Cortex of kidney (tissue), 1 donor: ENCODE data around the gene SHANK3.

Source experiments
- DNase-seq: peaks from one replicate; lab custom pipeline; 2025; lab: John Stamatoyannopoulos, UW

SHANK3 gene

GRCh38 chr22:50699001-50699755 lies 26.6 kb downstream of the SHANK3 start:
- no peak for DNase-seq

DNA sequence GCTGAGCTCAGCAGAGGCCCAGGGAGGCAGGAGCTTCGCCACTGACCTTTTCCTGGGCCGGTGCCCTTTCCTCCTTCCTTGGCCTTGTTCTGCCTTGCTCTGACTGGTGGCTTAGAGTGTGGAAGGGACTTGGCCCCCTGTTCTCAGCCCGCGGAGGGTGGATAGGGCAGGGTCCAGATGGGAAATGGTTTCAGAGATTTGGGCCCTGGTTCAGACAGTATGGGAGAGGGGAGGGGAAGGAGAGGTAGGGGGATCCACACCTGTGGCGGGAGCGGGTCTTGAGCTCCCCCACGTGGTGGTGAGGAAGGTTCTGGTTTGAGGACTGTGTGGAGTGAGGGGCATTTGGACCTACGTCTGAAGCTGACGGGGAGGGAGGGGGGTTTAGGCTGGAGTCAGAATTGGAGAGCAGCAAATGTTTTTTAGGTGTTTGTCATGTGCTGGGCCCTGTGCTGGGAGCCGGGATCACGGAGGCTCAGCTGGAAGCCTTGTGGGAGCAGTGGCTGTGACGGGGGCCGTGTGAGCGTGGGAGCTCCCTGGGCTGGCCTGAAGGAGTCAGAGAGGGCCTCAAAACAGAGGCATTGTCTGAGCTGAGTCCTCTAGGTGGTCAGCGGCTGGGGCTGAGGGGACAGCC lies 27.2 kb downstream of the SHANK3 start:
- no peak for DNase-seq

DNA sequence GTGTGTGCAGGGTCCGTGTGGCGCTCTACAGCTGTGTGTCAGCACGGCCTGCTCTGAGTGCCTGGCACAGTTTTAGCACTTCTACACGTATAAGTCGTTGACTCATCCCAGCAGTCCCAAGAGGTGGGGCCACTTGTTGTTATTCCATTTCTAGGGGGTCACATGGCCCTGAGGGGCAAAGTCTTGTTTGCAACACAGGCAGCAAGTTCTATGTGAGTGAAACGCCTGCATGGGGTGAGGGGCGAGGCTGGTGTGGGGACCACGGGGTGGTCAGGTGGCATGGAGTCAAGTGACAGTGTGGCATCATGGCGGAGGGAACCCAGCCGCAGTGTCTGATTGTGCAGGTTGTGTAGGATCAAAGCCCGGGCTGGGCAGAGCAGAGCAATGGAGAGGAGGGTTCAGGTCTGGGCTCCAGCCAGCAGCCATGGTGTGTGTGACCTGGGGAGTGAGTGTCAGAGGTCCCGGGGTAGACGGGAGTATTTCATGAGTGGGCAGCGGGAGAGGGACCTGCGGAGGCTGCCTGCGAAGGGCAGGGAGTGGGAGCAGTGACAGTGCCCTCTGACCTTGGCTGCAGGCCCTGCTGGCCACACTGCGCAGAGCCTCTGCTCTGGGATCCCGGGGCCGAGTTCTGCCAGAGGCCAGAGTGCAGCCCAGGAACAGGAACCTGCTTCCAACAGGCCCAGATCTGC lies 27.9 kb downstream of the SHANK3 start:
- DNase-seq: no peak

GRCh38 chr22:50701076-50701419 lies 28.4 kb downstream of the SHANK3 start:
- DNase-seq: no peak

GRCh38 chr22:50701428-50702154 lies 29.0 kb downstream of the SHANK3 start:
- no peak for DNase-seq

DNA sequence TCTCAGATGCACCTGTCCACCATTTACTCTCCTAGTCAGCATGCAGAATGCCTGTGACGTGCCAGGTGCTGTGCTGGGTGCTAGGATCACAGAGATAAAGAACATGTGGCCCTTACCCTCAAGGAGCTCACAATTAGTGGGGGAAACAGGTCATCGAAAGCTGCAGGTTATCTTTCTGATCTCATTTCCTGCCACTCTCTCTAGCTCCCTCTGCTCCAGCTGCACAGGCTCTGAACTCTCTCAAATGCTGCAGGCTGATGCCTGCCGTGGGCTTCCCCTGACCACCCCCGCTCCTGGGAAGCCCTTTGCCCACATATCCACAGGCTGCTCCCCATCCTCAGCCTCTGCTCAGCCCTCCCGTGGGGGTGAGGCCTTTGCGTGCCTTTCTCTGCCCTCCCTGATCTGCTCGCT lies 29.6 kb downstream of the SHANK3 start:
- DNase-seq: no peak

DNA sequence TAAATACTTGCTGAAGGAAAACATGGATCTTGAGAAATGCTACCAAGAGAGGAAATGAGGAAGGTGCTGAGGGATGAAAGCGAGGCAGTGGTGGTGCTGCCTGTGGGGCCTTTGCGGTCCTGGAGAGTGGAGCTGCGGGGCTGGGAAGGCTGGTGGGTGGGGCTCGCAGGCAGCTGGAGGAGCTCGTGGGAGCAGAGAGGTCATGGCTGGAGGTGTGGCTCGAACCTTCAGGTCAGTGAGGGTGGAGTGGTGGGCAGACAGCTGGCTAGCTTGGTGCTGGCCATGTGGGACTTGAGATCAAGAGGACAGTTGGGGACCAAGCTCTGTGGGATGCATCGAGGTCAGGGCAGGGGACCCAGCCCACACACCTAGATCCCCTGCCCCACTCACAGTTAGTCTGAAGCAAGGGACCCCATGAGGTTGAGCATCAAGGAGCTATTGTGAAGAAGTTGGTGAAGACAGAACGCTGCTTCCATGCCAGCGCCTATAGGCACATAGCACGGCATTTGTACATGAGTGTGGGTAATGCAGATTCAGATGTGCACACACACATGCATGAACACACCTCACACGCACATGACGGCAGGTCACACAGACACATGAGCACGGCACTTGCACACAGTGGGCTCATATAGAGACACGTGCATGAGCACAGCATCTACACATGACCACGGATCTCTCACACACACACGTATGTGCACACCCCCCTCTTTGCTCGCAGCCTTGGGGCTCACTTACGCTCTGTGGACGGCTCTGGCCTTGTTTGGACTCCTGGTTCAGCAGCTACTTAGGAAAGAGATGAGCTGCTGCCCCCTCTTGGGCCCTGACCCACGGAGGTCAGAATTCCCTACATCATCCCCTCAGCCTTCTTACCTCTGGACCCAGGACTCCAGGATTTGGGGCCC lies 30.4 kb downstream of the SHANK3 start:
- no peak for DNase-seq

GRCh38 chr22:50703726-50704509 lies 31.3 kb downstream of the SHANK3 start:
- no peak for DNase-seq

DNA sequence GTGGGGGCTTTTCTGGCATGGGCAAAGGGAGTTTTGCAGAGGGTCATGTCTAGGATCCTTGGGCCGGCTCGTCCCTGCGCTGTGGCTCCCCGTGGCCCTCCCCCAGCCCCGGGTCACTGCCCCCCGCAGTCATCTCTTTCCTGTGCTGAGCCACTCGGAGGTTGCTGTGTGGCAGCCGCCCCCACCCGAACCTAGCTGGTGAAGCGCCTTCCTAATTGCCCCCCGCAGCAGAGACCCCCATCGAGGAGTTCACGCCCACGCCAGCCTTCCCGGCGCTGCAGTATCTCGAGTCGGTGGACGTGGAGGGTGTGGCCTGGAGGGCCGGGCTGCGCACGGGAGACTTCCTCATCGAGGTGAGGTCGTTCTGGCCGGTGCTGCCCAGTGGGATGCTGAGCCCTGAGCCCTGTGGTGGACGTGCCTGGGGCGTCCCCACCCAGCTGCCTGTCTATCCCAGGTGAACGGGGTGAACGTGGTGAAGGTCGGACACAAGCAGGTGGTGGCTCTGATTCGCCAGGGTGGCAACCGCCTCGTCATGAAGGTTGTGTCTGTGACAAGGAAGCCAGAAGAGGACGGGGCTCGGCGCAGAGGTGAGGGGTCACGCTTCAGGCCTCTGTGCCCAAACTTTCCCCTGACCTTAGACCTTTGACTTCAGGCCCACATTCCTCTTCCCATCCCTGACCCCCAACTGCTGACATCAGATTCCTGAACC lies 32.0 kb downstream of the SHANK3 start:
- DNase-seq: no peak

- DNase-seq: no peak
These were observed 32.6 kb downstream of the SHANK3 start for GRCh38 chr22:50705219-50705691.

DNA sequence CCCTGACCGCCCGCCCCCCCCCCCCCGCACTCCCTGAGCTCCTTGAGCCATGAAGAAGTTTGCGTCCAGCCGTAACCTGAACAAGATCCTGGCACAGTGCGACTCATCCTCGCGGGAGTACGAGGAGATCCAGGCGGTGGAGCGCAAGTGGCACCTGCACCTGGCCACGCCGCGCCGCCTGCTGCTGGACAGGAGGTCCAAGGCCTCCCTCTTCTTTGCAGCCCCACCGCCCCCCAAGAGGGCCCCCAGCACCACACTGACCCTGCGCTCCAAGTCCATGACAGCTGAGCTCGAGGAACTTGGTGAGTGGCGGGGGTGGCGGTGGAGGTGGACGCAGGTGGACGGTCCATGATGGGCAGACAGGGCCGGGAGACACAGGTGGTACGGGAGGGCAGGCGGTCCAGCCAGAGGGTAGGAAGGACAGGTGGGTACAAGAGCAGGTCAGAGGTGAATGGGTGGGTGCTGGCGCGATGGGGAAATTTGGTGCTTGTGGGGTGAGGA lies 33.3 kb downstream of the SHANK3 start:
- DNase-seq: no peak

DNA sequence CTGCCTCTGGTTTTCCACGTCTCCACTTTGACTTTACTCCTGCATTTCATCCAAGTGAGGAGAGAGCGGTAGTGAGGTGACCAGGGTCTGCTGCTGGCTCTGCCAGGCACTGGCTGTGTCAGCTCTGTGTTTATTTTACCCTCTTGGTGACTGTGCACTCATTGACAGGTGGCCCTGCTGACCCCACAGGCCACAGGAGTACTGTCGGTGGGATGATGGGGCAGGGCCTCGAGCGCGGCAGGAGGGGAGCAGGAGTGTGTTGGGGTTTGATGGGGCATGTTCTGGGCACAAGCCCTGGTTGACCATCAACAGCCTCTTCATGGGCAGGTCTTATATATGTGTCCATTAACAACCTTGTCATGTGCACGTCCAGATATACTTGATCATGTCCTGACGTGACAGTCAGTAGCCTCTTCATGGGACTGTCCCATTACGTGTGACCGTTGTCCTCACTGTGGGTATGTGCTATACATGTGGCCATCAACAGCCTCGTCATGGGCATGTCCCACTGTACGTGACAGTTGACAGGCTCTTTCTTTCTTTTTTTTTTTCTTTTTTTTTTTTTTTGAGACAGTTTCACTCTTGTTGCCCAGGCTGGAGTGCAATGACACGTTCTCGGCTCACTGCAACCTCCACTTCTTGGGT lies 34.0 kb downstream of the SHANK3 start:
- DNase-seq: no peak

DNA sequence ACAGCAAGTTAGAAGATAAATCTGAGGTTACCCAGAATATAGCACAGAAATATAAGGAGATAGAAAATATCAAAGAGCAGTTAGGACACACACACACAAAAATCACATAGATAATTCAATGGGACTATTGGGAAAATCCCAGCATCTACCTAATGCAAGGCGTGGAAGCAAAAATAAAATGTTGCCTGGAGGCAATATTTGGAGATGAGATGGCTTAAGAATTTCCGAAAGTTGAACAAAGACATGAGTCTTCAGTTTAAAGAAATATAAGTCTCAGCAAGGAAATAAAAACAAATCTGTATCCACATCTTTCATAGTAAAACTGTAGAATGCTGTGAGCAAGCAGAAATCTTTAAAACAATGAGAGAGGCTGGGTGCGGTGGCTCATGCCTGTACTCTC lies 35.9 kb downstream of the SHANK3 start:
- no peak for DNase-seq

DNA sequence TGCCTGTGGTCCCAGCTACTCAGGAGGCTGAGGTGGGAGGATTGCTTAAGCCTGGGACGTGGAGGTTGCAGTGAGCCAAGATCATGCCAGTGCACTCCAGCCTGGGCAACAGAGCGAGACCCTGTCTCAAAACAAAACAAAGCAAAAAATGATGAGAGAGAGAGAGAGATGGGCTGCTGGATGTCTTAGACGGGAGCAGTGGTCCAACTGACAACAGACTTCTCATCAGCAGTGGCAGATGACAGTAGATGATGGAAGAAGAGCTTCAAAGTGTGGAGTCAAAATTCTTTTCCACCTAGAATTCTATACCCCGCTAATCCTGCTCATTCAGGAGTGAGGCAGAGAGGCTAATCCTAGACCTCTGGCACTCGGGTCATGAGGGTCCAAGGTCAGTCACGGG lies 36.4 kb downstream of the SHANK3 start:
- no peak for DNase-seq

DNA sequence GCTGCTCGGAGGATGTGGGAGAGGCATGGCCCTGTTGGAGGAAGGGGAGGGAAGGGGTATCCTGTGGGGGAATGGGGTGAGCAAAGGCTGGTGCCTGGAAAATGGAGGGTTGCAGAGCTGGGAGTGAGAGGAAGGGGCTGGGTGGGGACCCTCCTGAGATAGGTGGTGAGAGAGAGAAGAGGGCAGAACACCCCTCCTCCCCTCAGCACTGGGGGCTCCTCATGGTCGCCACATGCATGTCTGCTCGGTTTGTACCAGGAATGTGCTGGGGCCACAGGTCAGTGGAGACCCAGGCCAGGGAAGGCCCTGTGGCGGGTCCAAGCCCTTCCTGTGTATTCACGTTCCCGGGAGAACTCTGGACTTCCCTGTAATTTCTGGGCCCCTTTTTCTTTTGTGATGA lies 37.6 kb downstream of the SHANK3 start:
- no peak for DNase-seq

- DNase-seq: no peak
These were observed 38.3 kb downstream of the SHANK3 start for GRCh38 chr22:50710886-50711285.

DNA sequence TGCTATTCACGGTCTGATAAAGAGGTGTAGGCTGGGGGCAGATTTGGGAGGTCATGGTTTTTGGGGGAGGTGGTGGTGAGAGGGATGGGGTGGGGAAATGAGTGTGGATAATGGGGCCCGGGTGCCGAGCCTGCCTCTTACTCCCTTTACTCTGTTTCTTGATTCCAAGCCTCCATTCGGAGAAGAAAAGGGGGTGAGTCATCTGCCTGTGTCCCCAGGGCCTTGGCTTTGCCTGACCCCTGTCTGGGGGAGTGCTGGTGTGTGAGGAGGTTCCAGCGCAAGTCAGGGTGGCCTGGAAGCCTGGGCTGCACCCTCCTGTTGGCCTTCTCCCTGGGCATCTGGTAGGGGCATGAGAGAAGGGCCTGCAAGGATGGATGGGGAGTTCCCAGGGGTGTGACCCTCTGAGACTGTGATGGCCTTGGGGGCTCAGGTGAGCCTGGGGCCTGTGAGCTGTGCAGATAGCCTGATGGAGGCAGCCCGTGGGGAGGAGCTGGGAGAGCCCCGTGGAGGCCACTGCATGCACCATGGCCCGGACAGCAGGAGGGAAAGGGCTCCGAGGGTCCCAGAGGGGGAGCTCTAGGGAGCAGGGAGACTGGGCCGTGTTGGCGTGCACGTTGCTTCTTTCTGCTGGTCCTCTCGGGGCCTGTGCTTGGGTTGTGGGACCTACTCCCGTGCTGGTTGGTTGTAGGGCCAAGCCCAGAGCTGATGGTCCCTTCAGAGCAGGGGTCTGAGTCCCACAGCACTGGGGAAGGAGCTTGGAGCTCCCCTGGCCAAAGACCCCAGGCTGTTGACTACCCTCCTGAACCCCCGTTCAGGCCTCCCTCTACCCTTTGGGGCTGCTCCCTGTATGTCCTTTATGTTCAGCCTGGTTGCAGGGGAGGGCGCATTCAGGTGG lies 39.1 kb downstream of the SHANK3 start:
- no peak for DNase-seq

DNA sequence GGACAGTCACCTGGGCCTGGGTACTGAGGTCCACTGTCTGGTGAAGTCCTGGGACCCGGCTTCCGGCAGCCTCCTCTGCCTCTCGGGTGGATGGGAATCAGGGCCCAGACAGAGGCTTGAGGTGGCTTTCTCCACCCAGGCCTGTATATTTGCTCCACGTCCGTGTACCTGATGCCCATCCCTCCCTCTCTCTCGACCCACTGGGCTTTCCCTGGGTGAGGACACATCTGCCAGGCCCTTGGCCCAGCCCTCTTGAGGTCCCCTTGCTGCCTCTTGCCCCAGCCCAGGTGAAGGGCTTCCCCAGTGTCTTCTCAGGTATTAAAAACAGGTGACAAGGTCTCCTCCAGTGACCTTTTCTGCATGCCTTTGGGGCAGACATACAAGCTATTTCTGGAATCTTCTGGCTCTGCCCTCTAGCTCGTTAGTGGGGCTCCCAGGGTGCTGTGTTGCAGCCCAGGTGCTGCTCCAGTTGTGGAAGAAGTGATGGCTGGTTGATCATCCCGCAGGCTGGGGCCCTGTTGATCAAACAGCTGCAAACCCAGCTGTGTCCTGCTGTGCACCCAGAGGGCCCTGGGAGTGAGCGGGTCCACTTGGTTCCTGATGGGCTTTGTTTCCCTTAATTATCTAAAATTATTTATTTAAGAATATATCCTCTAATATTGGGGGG lies 39.9 kb downstream of the SHANK3 start:
- DNase-seq: no peak
